SK-N-SH (cell line): ENCODE data around the gene CDH3. TPM values are rescaled to one million over a fixed set of nuclear protein-coding genes. Genes with fewer than 3 reads are reported as not detected.

ENCODE experiments used
- CTCF ChIA-PET: fragments of 300-600, 350-600 bp; formaldehyde crosslinking; extraction: SDS; loops from one replicate; lab custom pipeline; 2021; lab: Yijun Ruan, JAX
- POLR2A ChIA-PET: fragments of 350-600 bp; sonication (Branson Sonifier 250); formaldehyde crosslinking; extraction: SDS; loops from one replicate; lab custom pipeline; 2020; ENCODE audit warnings: antibody characterized with exemption, inconsistent platforms; lab: Yijun Ruan, JAX
- DNase-seq: peaks from one replicate; pipeline ENCODE4 v3.0.0; 2012
- H2AFZ ChIP-seq: fragments of 200-600 bp; sonication (generic); 2 replicates; pipeline ENCODE4 v1.8.1; 2016; ENCODE audit warnings: antibody characterized with exemption, mild to moderate bottlenecking, low read depth
- H3F3A ChIP-seq: fragments of 200-600 bp; sonication (generic); replicated peaks from 2 replicates; pipeline ENCODE3; 2016; ENCODE audit warnings: antibody characterized with exemption, mild to moderate bottlenecking; ENCODE audit not compliant: insufficient read depth
- H3K27ac ChIP-seq, 2 experiments: fragments of 200-500 bp in 1 of 2; fragments of 200-600 bp in 1 of 2; sonication (Bioruptor generic) in 1 of 2; sonication (generic), shearing (Covaris generic) in 1 of 2; 2 replicates each; pipeline versions ENCODE4 v1.5.1 to v1.6.1; 2014 to 2016; ENCODE audit warnings: low read depth in 2 of 2, inconsistent platforms in 1 of 2, low read length in 1 of 2, mild to moderate bottlenecking in 1 of 2, mixed read lengths in 1 of 2
- H3K27me3 ChIP-seq: fragments of 200-600 bp; sonication (generic), shearing (Covaris generic); 2 replicates; pipeline ENCODE4 v1.6.1; 2016; ENCODE audit warnings: mixed run types; ENCODE audit not compliant: insufficient read depth
- H3K36me3 ChIP-seq, 2 experiments: fragments of 200-500 bp in 1 of 2; fragments of 200-600 bp in 1 of 2; sonication (Bioruptor generic) in 1 of 2; sonication (generic) in 1 of 2; replicated peaks in 1 of 2; 2 replicates each; pipeline versions ENCODE3 to v1.5.1; 2014 to 2016; ENCODE audit warnings: low read length in 1 of 2, mild to moderate bottlenecking in 1 of 2; ENCODE audit not compliant: insufficient read depth in 2 of 2, control insufficient read depth in 1 of 2
- H3K4me1 ChIP-seq, 2 experiments: fragments of 200-500 bp in 1 of 2; fragments of 200-600 bp in 1 of 2; sonication (Bioruptor generic) in 1 of 2; sonication (generic), shearing (Covaris generic) in 1 of 2; 2 replicates each; pipeline versions ENCODE4 v1.5.1 to v1.6.1; 2014 to 2016; ENCODE audit warnings: low read depth in 1 of 2, low read length in 1 of 2, mixed run types in 1 of 2; ENCODE audit not compliant: insufficient read depth in 2 of 2, control insufficient read depth in 1 of 2
- H3K4me2 ChIP-seq: fragments of 200-600 bp; sonication (generic), shearing (Covaris generic); 2 replicates; pipeline ENCODE4 v1.6.1; 2017; ENCODE audit warnings: mixed run types
- H3K4me3 ChIP-seq, 2 experiments: fragments of 200-500 bp in 1 of 2; fragments of 200-600 bp in 1 of 2; sonication (Bioruptor generic) in 1 of 2; sonication (generic), shearing (Covaris generic) in 1 of 2; 2 replicates each; pipeline versions ENCODE4 v1.5.1 to v1.8.1; 2014 to 2016; ENCODE audit warnings: low read depth in 2 of 2, inconsistent platforms in 1 of 2, low read length in 1 of 2, mild to moderate bottlenecking in 1 of 2, mixed read lengths in 1 of 2, moderate library complexity in 1 of 2
- H3K79me2 ChIP-seq: fragments of 200-600 bp; sonication (generic); 2 replicates; pipeline ENCODE4 v1.8.1; 2017; ENCODE audit warnings: mild to moderate bottlenecking; ENCODE audit not compliant: insufficient read depth
- H3K9ac ChIP-seq: fragments of 200-600 bp; sonication (generic); 2 replicates; pipeline ENCODE4 v1.6.1; 2017; ENCODE audit warnings: mixed run types
- H3K9me2 ChIP-seq: fragments of 200-600 bp; sonication (generic); 2 replicates; pipeline ENCODE4 v1.6.1; 2017; ENCODE audit warnings: mixed run types
- H3K9me3 ChIP-seq: fragments of 200-600 bp; sonication (generic); 2 replicates; pipeline ENCODE4 v1.6.1; 2017; ENCODE audit warnings: mixed run types, mild to moderate bottlenecking, moderate library complexity
- H4K20me1 ChIP-seq: fragments of 200-600 bp; sonication (generic); 2 replicates; pipeline ENCODE4 v1.6.1; 2017; ENCODE audit warnings: mild to moderate bottlenecking, mixed run types; ENCODE audit not compliant: insufficient read depth
- CHD2 ChIP-seq: fragments of 150-350 bp; IDR thresholded peaks from 2 replicates; pipeline ENCODE4 v1.6.1; 2018; ENCODE audit warnings: low read length; ENCODE audit not compliant: partially characterized antibody
- ELF1 ChIP-seq: IDR thresholded peaks from 2 replicates; pipeline ENCODE4 v1.4.0; 2012
- EP300 ChIP-seq, 2 experiments: IDR thresholded peaks; 2 replicates each; pipeline versions ENCODE4 v1.4.0 to v1.6.1; 2012; ENCODE audit warnings: borderline replicate concordance in 1 of 2, low read depth in 1 of 2, low read length in 1 of 2
- EZH2phosphoT487 ChIP-seq: fragments of 200-600 bp; sonication (generic); IDR thresholded peaks from 2 replicates; pipeline ENCODE4 v1.6.1; 2017; ENCODE audit warnings: low read depth, mixed run types, mild to moderate bottlenecking, antibody characterized with exemption, moderate library complexity, borderline replicate concordance
- GATA2 ChIP-seq: sonication (generic); formaldehyde crosslinking; IDR thresholded peaks from 2 replicates; pipeline ENCODE4 v1.5.0; 2020; ENCODE audit warnings: mild to moderate bottlenecking, missing genetic modification reagents
- MEF2A ChIP-seq: IDR thresholded peaks from 2 replicates; pipeline ENCODE4 v1.4.0; 2012; ENCODE audit warnings: low read depth, borderline replicate concordance
- MXI1 ChIP-seq: IDR thresholded peaks from 2 replicates; pipeline ENCODE4 v1.6.1; 2012; ENCODE audit warnings: mild to moderate bottlenecking, low read depth, low read length, improper control_type of control experiment
- NRF1 ChIP-seq: IDR thresholded peaks from 2 replicates; pipeline ENCODE4 v1.6.1; 2012; ENCODE audit warnings: low read depth, mild to moderate bottlenecking, low read length
- POLR2AphosphoS5 ChIP-seq: IDR thresholded peaks from 2 replicates; pipeline ENCODE4 v1.6.1; 2012; ENCODE audit warnings: low read depth, low read length
- RAD21 ChIP-seq: IDR thresholded peaks from 2 replicates; pipeline ENCODE4 v1.6.1; 2012; ENCODE audit warnings: mild to moderate bottlenecking, low read length
- RFX5 ChIP-seq: IDR thresholded peaks from 2 replicates; pipeline ENCODE4 v1.6.1; 2012; ENCODE audit warnings: mild to moderate bottlenecking, improper control_type of control experiment, low read length
- SIN3A ChIP-seq: IDR thresholded peaks from 2 replicates; pipeline ENCODE4 v1.6.1; 2012; ENCODE audit warnings: low read depth, mild to moderate bottlenecking, low read length, moderate library complexity, borderline replicate concordance
- TAF1 ChIP-seq: IDR thresholded peaks from 2 replicates; pipeline ENCODE4 v1.6.1; 2012; ENCODE audit warnings: low read depth, mild to moderate bottlenecking, low read length, moderate library complexity, borderline replicate concordance
- YY1 ChIP-seq: IDR thresholded peaks from 2 replicates; pipeline ENCODE4 v1.4.0; 2012; ENCODE audit warnings: low read depth, mild to moderate bottlenecking
- WGBS: methylation state at CpG from one replicate; pipeline ENCODE4 v1.1.6; 2017; ENCODE audit warnings: low lambda C conversion rate; 5-methylcytosine and 5-hydroxymethylcytosine counted together
- polyA plus RNA-seq, 3 experiments: library from polyadenylated mRNA; depleted of rRNA; stranded (reverse); fragments of >200 nt; gene quantifications; 2 replicates each; pipeline ENCODE4 v1.2.3, GENCODE V29; 2012
- TF ChIP-seq, protein P1 (sequence below): fragments of 150-350 bp; IDR thresholded peaks from 2 replicates; pipeline ENCODE4 v1.6.1; 2016; ENCODE audit warnings: mild to moderate bottlenecking, low read depth, low read length
- TF ChIP-seq, protein P2 (sequence below): IDR thresholded peaks from 2 replicates; pipeline ENCODE4; 2012
- TF ChIP-seq, protein P3 (sequence below): fragments of 200-600 bp; sonication (generic); IDR thresholded peaks from 2 replicates; pipeline ENCODE4 v1.6.1; 2017; ENCODE audit warnings: antibody characterized with exemption, mild to moderate bottlenecking, moderate library complexity
- TF ChIP-seq, protein P4 (sequence below): IDR thresholded peaks from 2 replicates; pipeline ENCODE4 v1.4.0; 2012; ENCODE audit warnings: low read depth

Gene CDH3
- polyA plus RNA-seq, 1 of the 3 experiments (the other 2 are of a cell fraction): not detected

DNA sequence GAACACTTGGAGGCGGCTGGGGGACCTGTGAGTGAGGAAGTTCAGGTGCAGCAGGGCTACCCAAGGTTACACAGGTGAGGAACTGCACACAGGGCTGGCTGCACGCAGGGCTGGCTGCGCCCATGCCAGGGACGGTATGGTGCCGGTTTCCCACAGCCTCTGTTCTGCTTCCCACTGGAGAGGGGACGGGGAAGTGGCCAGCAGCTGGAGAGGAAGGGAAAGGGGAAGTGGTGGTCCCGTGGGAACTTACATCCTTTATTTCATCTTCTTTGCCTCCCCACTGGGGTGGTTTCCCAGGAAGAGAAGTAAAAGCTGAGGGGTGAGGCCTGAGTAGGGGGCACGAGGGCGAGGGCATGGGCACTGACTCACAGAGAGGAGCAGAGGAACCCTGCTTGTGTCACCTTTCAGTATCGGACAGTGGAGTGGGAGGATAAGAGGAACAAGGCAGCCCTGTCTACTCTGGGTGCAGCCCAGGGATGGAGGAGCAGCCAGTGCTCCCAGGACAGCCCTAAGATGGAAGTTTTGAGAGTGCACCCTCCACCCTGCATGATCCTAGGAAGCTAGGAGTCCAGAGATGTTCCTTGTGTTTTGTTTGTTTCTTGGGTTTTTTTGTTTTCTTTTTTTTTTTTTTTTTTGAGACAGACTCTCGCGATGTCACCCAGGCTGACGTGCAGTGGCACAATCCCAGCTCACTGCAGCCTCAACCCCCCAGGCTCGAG, 66.5 kb downstream of the CDH3 start:
- H3K27ac ChIP-seq: no peak overlapping the region
- no peaks in the 10 kb centered on the region for H3K79me2 ChIP-seq
- no peak overlapping the region for H3K4me2 ChIP-seq
- H3K4me1 ChIP-seq: no peaks in the 10 kb centered on the region
- ChIA-PET POLR2A (no interaction called here), CTCF (interaction anchor here (1.1 to 1.4 kb wide), 2 partner anchors 121 to 191 kb away, joined by 4 read pairs; no protein-coding TSS in a partner anchor)
- no peaks in the 10 kb centered on the region; the same call in 1 of the 2 replicates for H3K27me3 ChIP-seq
- TF ChIP-seq YY1 (no peak), GATA2 (CRISPR knock-in tag) (no peak), CHD2 (no peak), ELF1 (no peak), RFX5 (no peak), TAF1 (no peak), NRF1 (no peak), MXI1 (no peak), RAD21 (no peak), EZH2phosphoT487 (no peak), SIN3A (no peak)
- TF ChIP-seq, protein P1, sequence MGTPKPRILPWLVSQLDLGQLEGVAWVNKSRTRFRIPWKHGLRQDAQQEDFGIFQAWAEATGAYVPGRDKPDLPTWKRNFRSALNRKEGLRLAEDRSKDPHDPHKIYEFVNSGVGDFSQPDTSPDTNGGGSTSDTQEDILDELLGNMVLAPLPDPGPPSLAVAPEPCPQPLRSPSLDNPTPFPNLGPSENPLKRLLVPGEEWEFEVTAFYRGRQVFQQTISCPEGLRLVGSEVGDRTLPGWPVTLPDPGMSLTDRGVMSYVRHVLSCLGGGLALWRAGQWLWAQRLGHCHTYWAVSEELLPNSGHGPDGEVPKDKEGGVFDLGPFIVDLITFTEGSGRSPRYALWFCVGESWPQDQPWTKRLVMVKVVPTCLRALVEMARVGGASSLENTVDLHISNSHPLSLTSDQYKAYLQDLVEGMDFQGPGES: no peak
- TF ChIP-seq, protein P2, sequence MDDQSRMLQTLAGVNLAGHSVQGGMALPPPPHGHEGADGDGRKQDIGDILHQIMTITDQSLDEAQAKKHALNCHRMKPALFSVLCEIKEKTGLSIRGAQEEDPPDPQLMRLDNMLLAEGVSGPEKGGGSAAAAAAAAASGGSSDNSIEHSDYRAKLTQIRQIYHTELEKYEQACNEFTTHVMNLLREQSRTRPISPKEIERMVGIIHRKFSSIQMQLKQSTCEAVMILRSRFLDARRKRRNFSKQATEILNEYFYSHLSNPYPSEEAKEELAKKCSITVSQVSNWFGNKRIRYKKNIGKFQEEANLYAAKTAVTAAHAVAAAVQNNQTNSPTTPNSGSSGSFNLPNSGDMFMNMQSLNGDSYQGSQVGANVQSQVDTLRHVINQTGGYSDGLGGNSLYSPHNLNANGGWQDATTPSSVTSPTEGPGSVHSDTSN: no peak
- no peak overlapping the region for H2AFZ ChIP-seq
- H3K4me3 ChIP-seq: no peak overlapping the region
- no peaks in the 10 kb centered on the region for H3K9me3 ChIP-seq
- WGBS: 45% methylated on average over 13 of the region's 14 CpGs
- H3K36me3 ChIP-seq: no peaks in the 10 kb centered on the region
- H3K9me2 ChIP-seq: no peaks in the 10 kb centered on the region
- no peak for DNase-seq
- H4K20me1 ChIP-seq: no peaks in the 10 kb centered on the region
- H3F3A ChIP-seq: no peaks in the 10 kb centered on the region
- H3K9ac ChIP-seq: no peak overlapping the region

DNA sequence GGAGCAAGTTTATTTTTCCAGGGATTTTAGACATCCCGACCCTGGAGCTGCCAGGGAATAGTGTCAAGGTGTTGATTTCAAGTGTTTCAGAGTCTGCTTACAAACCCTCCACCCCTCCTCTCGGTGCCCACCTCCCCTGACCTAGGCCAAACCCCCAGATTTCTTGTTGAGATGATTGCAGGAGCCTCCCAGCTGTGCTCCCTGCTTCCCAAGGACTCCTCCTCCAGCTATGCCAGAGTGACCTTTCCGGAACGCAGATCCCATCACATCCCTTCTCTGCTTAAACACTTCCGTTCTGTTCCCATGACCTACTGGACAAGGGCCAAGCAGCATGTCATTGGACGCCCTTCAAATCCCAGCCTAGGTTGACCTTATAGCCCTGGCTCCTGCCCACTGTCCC, 68.3 kb downstream of the CDH3 start:
- Histone ChIP-seq H3K4me2 (no peak overlapping the region), H3K79me2 (no peaks in the 10 kb centered on the region), H3K27me3 (no peaks in the 10 kb centered on the region; the same call in 1 of the 2 replicates), H3K4me1 (no peaks in the 10 kb centered on the region), H3K4me3 (no peak overlapping the region), H2AFZ (no peak overlapping the region), H3K9me3 (no peaks in the 10 kb centered on the region), H3K9ac (no peak overlapping the region), H3K27ac (no peak overlapping the region), H3K9me2 (no peaks in the 10 kb centered on the region), H3F3A (no peaks in the 10 kb centered on the region), H4K20me1 (no peaks in the 10 kb centered on the region), H3K36me3 (no peaks in the 10 kb centered on the region)
- CTCF ChIA-PET: interaction anchor here (0.6 to 1.7 kb wide), 4 partner anchors 8 to 351 kb away, joined by 3 to 6 read pairs (median 3); no protein-coding TSS in a partner anchor
- WGBS: 33% methylated on average over 4 of the region's 6 CpGs
- TF ChIP-seq CHD2: no peak
- TF ChIP-seq POLR2AphosphoS5: no peak
- TF ChIP-seq, protein P3, sequence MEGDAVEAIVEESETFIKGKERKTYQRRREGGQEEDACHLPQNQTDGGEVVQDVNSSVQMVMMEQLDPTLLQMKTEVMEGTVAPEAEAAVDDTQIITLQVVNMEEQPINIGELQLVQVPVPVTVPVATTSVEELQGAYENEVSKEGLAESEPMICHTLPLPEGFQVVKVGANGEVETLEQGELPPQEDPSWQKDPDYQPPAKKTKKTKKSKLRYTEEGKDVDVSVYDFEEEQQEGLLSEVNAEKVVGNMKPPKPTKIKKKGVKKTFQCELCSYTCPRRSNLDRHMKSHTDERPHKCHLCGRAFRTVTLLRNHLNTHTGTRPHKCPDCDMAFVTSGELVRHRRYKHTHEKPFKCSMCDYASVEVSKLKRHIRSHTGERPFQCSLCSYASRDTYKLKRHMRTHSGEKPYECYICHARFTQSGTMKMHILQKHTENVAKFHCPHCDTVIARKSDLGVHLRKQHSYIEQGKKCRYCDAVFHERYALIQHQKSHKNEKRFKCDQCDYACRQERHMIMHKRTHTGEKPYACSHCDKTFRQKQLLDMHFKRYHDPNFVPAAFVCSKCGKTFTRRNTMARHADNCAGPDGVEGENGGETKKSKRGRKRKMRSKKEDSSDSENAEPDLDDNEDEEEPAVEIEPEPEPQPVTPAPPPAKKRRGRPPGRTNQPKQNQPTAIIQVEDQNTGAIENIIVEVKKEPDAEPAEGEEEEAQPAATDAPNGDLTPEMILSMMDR: no peak
- TF ChIP-seq EP300 (IDR thresholded peaks at IDR 0.05; ENCODE audit: borderline replicate concordance in 1 of 2, low read depth in 1 of 2, low read length in 1 of 2): no peak
- no peak for TF ChIP-seq ELF1
- no peak for TF ChIP-seq TAF1
- no peak for TF ChIP-seq SIN3A
- TF ChIP-seq, protein P4, sequence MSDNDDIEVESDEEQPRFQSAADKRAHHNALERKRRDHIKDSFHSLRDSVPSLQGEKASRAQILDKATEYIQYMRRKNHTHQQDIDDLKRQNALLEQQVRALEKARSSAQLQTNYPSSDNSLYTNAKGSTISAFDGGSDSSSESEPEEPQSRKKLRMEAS: no peak
- TF ChIP-seq EZH2phosphoT487: no peak
- no peak for TF ChIP-seq MEF2A
- DNase-seq: no peak
- POLR2A ChIA-PET: no interaction called here
